ENCODE data around the gene GALNS.

GALNS gene

GRCh38 chr16:88875703-88876234 is 19.0 kb upstream of the GALNS start:
- DNase-seq (ENCODE audit: low read depth in 2 of 2), result no peak

- DNase-seq (ENCODE audit: low read depth in 2 of 2), result no peak
Observed at GRCh38 chr16:88874938-88875599, 18.3 kb upstream of the GALNS start.

GRCh38 chr16:88872650-88873331 is 16.0 kb upstream of the GALNS start:
- DNase-seq (ENCODE audit: low read depth in 2 of 2), result no peak

- DNase-seq (ENCODE audit: low read depth in 2 of 2), result no peak
Observed at GRCh38 chr16:88871730-88872416, 15.1 kb upstream of the GALNS start.

GRCh38 chr16:88871349-88871702 is 14.6 kb upstream of the GALNS start:
- DNase-seq (ENCODE audit: low read depth in 2 of 2), result no peak

- no peak for DNase-seq (ENCODE audit: low read depth in 2 of 2)
Observed at GRCh38 chr16:88870608-88871348, 14.0 kb upstream of the GALNS start.

DNA sequence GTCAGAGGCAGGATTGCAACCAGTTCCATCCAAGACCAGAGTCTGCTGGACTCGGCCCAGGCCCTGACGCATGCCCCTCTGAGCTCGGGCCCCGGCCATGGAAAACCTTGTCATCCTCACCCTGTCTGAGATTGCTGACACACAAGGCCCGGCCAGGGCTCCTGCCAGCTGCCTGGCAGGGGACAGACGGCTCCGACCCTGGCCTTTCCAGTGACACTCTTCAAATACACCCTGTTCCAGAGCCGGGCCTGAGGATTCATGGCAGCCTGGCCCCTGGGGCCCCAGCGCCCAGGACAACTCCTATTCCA is 12.9 kb upstream of the GALNS start:
- DNase-seq (ENCODE audit: low read depth in 2 of 2), result no peak

DNA sequence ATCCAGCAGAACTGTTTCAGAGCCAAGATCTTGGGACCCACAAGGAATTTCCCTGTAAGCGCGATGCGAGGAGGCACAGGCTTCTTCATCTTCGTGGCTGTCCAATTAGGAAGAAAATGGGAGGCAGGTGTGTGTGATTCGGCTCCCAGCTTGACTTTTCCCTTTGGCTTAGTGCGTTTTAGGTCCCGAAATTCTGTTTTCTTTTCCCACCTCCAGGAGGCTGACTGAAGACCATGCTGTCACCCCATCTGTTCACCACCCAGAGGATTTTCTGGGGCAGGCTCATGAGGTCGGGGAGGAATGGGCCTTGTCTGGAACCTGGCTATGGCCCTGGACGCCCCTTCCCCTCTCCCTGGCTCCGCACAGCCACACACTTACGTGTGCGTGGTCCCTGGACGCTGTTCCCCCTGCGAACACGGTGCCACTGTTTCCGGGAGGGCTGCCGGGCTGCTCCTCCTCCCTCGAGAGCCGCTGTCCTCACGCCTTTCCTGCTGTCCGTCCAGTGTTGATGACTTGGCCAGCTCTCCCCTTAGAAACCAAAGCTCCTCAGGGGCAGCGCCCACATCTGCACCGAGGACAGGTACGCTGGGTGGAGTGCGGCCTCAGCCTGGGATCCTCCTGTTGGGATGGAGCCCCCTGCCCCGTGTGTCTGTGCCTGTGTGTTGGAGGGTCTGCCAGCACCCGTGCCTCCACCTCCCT is 12.4 kb upstream of the GALNS start:
- DNase-seq (ENCODE audit: low read depth in 2 of 2), result no peak

- DNase-seq (ENCODE audit: low read depth in 2 of 2), result no peak
Observed at GRCh38 chr16:88867581-88868246, 11.0 kb upstream of the GALNS start.

- no peak for DNase-seq (ENCODE audit: low read depth in 2 of 2)
Observed at GRCh38 chr16:88866151-88866920, 9.6 kb upstream of the GALNS start, which contains the start of gene PABPN1L. Gene PABPN1L (minus strand): TSS chr16:88866660. CDS start chr16:88866606, 54 bp downstream.

GRCh38 chr16:88865742-88866141 is 9.0 kb upstream of the GALNS start:
- DNase-seq (ENCODE audit: low read depth in 2 of 2), result no peak

GRCh38 chr16:88865310-88865709 is 8.6 kb upstream of the GALNS start:
- DNase-seq (ENCODE audit: low read depth in 2 of 2), result no peak

DNA sequence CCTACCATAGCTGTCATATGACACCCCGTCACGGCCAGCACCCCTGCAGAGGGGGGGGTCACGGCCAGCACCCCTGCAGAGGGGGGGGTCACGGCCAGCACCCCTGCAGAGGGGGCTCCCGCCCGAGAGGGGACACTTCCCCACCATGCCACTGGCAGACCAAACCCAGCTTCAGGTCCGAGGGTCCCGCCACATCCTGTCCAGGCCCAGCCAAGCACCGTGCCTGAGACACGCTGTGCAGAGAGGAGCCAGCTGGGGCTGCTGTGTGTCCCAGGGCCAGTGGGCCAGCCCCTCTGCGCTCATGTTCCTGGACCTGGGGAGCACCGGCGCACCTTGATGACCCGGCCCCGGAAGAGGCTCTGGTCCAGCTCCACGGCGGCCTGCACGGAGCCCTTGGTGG is 7.8 kb upstream of the GALNS start:
- DNase-seq (ENCODE audit: low read depth in 2 of 2), result no peak

GRCh38 chr16:88864099-88864498 is 7.4 kb upstream of the GALNS start:
- DNase-seq (ENCODE audit: low read depth in 2 of 2), result no peak

- no peak for DNase-seq (ENCODE audit: low read depth in 2 of 2)
Observed at GRCh38 chr16:88863426-88863825, 6.7 kb upstream of the GALNS start.

DNA sequence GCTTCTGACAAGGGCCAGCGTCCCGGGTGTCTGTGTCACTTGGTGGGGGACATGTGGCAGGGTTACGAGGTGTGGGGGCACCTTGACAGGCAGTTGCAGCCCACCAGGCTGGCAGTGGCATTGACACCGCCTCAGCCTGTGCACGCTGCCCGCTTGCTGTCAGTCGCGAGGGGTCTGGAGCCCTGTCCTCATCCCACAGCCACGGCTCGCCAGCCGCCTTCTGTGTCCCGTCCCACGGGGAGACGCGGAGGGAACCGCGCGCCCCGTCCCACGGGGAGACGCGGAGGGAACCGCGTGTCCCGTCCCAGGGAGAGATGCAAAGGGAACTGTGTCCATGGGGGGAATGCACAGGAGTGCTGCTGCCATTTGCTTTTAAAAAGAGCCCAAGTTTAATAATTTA is 6.2 kb upstream of the GALNS start:
- DNase-seq (ENCODE audit: low read depth in 2 of 2), result no peak

- DNase-seq (ENCODE audit: low read depth in 2 of 2), result no peak
Observed at GRCh38 chr16:88861359-88861758, 4.6 kb upstream of the GALNS start.

DNA sequence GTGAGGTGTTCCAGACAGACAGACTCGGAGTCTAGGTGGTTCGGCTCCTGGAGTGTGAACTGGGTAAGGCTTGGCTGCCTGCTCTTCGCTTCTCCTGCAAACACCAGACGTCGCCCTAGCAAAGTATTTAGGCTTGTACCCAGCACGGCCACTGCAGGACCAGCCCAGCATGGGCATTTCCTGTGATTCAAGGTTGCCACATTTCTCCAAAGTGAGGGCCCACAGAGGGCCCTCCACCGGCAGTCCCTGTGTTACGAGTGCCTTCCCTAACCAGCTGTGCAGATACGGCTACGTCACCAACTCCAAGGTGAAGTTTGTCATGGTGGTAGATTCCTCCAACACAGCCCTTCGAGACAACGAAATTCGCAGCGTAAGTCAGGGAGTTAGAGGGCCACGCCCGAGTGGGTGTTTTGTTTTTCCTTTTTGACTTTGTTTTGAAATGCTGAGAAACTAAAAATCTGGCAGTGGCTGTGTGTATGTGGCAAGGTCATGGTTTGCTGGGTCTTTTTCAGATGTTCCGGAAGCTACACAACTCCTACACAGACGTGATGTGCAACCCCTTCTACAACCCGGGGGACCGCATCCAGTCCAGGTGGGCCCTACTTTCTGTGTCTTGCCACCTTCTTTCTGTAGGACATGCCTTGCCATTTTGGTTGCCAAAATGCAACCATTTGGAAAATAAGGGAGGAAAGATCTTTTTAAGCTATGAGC is 2.8 kb upstream of the GALNS start:
- no peak for DNase-seq (ENCODE audit: low read depth in 2 of 2)

DNA sequence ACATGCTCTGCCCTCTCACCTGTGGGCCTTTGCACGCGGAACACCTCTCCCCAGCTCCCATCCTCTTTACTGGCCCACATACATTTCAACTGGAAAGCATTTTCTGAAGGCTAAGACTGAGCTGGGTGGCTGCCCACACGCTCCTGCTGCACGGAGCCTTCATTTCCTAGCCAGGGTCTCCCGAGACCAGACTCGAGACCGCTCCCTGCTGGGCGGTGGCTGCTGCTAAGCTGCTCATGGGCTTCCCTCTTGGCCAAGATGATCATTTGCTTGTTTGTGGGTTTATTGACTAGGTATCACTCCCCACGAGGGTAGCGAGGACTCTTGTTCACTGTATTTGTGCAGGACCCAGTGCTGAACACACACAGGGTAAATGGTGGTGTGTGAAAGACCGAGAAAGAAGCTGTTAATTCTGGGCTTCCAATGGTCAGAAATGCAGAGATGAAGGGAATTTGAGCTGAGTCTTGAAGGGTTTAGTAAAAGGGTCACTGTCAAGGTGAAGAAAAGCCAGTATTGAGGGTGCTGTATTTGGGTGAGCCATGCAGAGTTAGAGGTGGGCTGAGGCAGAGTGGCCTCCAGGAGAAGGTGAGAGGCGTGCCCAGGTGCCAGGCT is 1.1 kb upstream of the GALNS start:
- DNase-seq (ENCODE audit: low read depth in 2 of 2), result peak; percentile 38 to 52
